ENCODE results near the gene RHOV. TPM values are rescaled to one million over a fixed set of nuclear protein-coding genes. Genes with fewer than 3 reads are reported as not detected.

The RHOV gene
- total RNA-seq, 1 donor, result 0.36 TPM

- H3K79me2 ChIP-seq (ENCODE audit: insufficient read depth, low read length), result no peaks in the 10 kb centered on the region
- no peaks in the 10 kb centered on the region for H3K9me3 ChIP-seq (ENCODE audit: low read depth, low read length)
- H3K27ac ChIP-seq (ENCODE audit: low read depth, low read length), result no peak overlapping the region
- H3K4me3 ChIP-seq (ENCODE audit: insufficient read depth, low read length), result no peak overlapping the region
- H3K27me3 ChIP-seq (ENCODE audit: insufficient read depth, low read length), result no peaks in the 10 kb centered on the region
- DNase-seq (ENCODE audit: insufficient read length, low spot score, missing footprints), result peak; percentile 35
- H3K4me1 ChIP-seq (ENCODE audit: insufficient read depth, low read length), result peaks cover 17% of the 10 kb centered on the region
- H3K4me2 ChIP-seq (ENCODE audit: insufficient read depth, low read length), result no peak overlapping the region
- no peak overlapping the region for H2AFZ ChIP-seq (ENCODE audit: low read length)
- H4K20me1 ChIP-seq (ENCODE audit: insufficient read depth, low read length), result no peaks in the 10 kb centered on the region
- no peaks in the 10 kb centered on the region for H3K36me3 ChIP-seq (ENCODE audit: insufficient read depth, low read length)
- TF ChIP-seq, protein P1, sequence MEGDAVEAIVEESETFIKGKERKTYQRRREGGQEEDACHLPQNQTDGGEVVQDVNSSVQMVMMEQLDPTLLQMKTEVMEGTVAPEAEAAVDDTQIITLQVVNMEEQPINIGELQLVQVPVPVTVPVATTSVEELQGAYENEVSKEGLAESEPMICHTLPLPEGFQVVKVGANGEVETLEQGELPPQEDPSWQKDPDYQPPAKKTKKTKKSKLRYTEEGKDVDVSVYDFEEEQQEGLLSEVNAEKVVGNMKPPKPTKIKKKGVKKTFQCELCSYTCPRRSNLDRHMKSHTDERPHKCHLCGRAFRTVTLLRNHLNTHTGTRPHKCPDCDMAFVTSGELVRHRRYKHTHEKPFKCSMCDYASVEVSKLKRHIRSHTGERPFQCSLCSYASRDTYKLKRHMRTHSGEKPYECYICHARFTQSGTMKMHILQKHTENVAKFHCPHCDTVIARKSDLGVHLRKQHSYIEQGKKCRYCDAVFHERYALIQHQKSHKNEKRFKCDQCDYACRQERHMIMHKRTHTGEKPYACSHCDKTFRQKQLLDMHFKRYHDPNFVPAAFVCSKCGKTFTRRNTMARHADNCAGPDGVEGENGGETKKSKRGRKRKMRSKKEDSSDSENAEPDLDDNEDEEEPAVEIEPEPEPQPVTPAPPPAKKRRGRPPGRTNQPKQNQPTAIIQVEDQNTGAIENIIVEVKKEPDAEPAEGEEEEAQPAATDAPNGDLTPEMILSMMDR (IDR thresholded peaks at IDR 0.05; ENCODE audit: extremely low read depth, low read depth, low read length), result no peak
These were observed 38.4 kb upstream of the RHOV start for GRCh38 chr15:40912478-40912877.

GRCh38 chr15:40911693-40912092, 37.7 kb upstream of the RHOV start:
- no peaks in the 10 kb centered on the region for H4K20me1 ChIP-seq (ENCODE audit: insufficient read depth, low read length)

GRCh38 chr15:40911141-40911540, 37.1 kb upstream of the RHOV start:
- no peaks in the 10 kb centered on the region for H3K27me3 ChIP-seq (ENCODE audit: insufficient read depth, low read length)
- TF ChIP-seq, protein P1 (IDR thresholded peaks at IDR 0.05; ENCODE audit: extremely low read depth, low read depth, low read length), result no peak
- H3K9me3 ChIP-seq (ENCODE audit: low read depth, low read length), result no peaks in the 10 kb centered on the region
- H2AFZ ChIP-seq (ENCODE audit: low read length), result no peak overlapping the region
- H4K20me1 ChIP-seq (ENCODE audit: insufficient read depth, low read length), result no peaks in the 10 kb centered on the region
- peaks cover 27% of the 10 kb centered on the region for H3K4me1 ChIP-seq (ENCODE audit: insufficient read depth, low read length)
- DNase-seq (ENCODE audit: insufficient read length, low spot score, missing footprints), result peak; percentile 48
- no peak overlapping the region for H3K27ac ChIP-seq (ENCODE audit: low read depth, low read length)
- no peaks in the 10 kb centered on the region for H3K36me3 ChIP-seq (ENCODE audit: insufficient read depth, low read length)
- H3K4me2 ChIP-seq (ENCODE audit: insufficient read depth, low read length), result no peak overlapping the region
- H3K79me2 ChIP-seq (ENCODE audit: insufficient read depth, low read length), result peaks cover 3% of the 10 kb centered on the region
- no peak overlapping the region for H3K4me3 ChIP-seq (ENCODE audit: insufficient read depth, low read length)

More at GRCh38 chr15:40911693-40912092, 37.7 kb upstream of the RHOV start:
- Histone ChIP-seq H3K36me3 (ENCODE audit: insufficient read depth, low read length) (no peaks in the 10 kb centered on the region), H2AFZ (ENCODE audit: low read length) (no peak overlapping the region), H3K4me1 (ENCODE audit: insufficient read depth, low read length) (peaks cover 21% of the 10 kb centered on the region), H3K27me3 (ENCODE audit: insufficient read depth, low read length) (no peaks in the 10 kb centered on the region), H3K27ac (ENCODE audit: low read depth, low read length) (no peak overlapping the region), H3K79me2 (ENCODE audit: insufficient read depth, low read length) (peaks cover under 1% of the 10 kb centered on the region), H3K9me3 (ENCODE audit: low read depth, low read length) (no peaks in the 10 kb centered on the region), H3K4me3 (ENCODE audit: insufficient read depth, low read length) (no peak overlapping the region), H3K4me2 (ENCODE audit: insufficient read depth, low read length) (no peak overlapping the region)
- DNase-seq (ENCODE audit: insufficient read length, low spot score, missing footprints), result peak; percentile 25
- TF ChIP-seq, protein P1 (IDR thresholded peaks at IDR 0.05; ENCODE audit: extremely low read depth, low read depth, low read length), result no peak

GRCh38 chr15:40909662-40910630, 35.9 kb upstream of the RHOV start:
- no peak overlapping the region for H3K4me3 ChIP-seq (ENCODE audit: insufficient read depth, low read length)
- peak overlapping the region; percentile 16 for H3K27ac ChIP-seq (ENCODE audit: low read depth, low read length)
- H3K9me3 ChIP-seq (ENCODE audit: low read depth, low read length), result no peaks in the 10 kb centered on the region
- H3K4me2 ChIP-seq (ENCODE audit: insufficient read depth, low read length), result peak overlapping the region; percentile 8
- DNase-seq (ENCODE audit: insufficient read length, low spot score, missing footprints), result peak; percentile 83
- peak overlapping the region; percentile 22 for H2AFZ ChIP-seq (ENCODE audit: low read length)
- TF ChIP-seq, protein P1 (IDR thresholded peaks at IDR 0.05; ENCODE audit: extremely low read depth, low read depth, low read length), result no peak
- H3K79me2 ChIP-seq (ENCODE audit: insufficient read depth, low read length), result peaks cover 3% of the 10 kb centered on the region
- peaks cover 34% of the 10 kb centered on the region for H3K4me1 ChIP-seq (ENCODE audit: insufficient read depth, low read length)
- H4K20me1 ChIP-seq (ENCODE audit: insufficient read depth, low read length), result peaks cover 3% of the 10 kb centered on the region
- no peaks in the 10 kb centered on the region for H3K36me3 ChIP-seq (ENCODE audit: insufficient read depth, low read length)
- H3K27me3 ChIP-seq (ENCODE audit: insufficient read depth, low read length), result no peaks in the 10 kb centered on the region
